ENCODE results near the gene AKNA. TPM values are rescaled to one million over a fixed set of nuclear protein-coding genes. Genes with fewer than 3 reads are reported as not detected.

The AKNA gene
- total RNA-seq, 2 experiments from 2014 or later, result 300 to 364 TPM

- H3K36me3 Mint-ChIP-seq (ENCODE audit: low read depth), result no peaks in the 10 kb centered on the region
- no peak for DNase-seq
- H3K4me1 Mint-ChIP-seq, result no peaks in the 10 kb centered on the region
- POLR2A ChIA-PET, result no interaction called here
- no peak overlapping the region for H3K27ac Mint-ChIP-seq
- H3K9me3 Mint-ChIP-seq, result no peaks in the 10 kb centered on the region
- CTCF ChIA-PET, result no interaction called here
- no peak overlapping the region for H3K4me3 Mint-ChIP-seq
- peaks cover 9% of the 10 kb centered on the region for H3K27me3 Mint-ChIP-seq
These were observed 38.5 kb upstream of the AKNA start for GRCh38 chr9:114426046-114426948.

GRCh38 chr9:114425126-114425525 lies 37.3 kb upstream of the AKNA start:
- Mint-ChIP-seq H3K36me3 (ENCODE audit: low read depth) (no peaks in the 10 kb centered on the region), H3K27ac (no peak overlapping the region), H3K4me3 (no peak overlapping the region), H3K27me3 (peaks cover 5% of the 10 kb centered on the region), H3K4me1 (no peaks in the 10 kb centered on the region), H3K9me3 (no peaks in the 10 kb centered on the region)
- CTCF ChIA-PET, result interaction anchor here (0.6 to 1.0 kb wide), 3 partner anchors 20 to 760 kb away, joined by 3 read pairs; no protein-coding TSS in a partner anchor
- POLR2A ChIA-PET, result no interaction called here
- no peak for DNase-seq

- DNase-seq, result no peak
- ChIA-PET POLR2A (no interaction called here), CTCF (interaction anchor here (1.0 kb wide), 1 partner anchor 19 kb away, joined by 3 read pairs; no protein-coding TSS in a partner anchor)
- Mint-ChIP-seq H3K36me3 (ENCODE audit: low read depth) (no peaks in the 10 kb centered on the region), H3K27ac (no peak overlapping the region), H3K27me3 (peaks cover 5% of the 10 kb centered on the region), H3K4me1 (no peaks in the 10 kb centered on the region), H3K9me3 (no peaks in the 10 kb centered on the region), H3K4me3 (no peak overlapping the region)
These were observed 36.3 kb upstream of the AKNA start for GRCh38 chr9:114424126-114424525.

- peaks cover 5% of the 10 kb centered on the region for H3K4me1 Mint-ChIP-seq
- no peaks in the 10 kb centered on the region for H3K36me3 Mint-ChIP-seq (ENCODE audit: low read depth)
- ChIA-PET POLR2A (interaction anchor here (0.6 kb wide), 1 partner anchor 56 kb away, joined by 3 read pairs; no protein-coding TSS in a partner anchor), CTCF (interaction anchor here (1.0 to 1.2 kb wide), 2 partner anchors 12 to 28 kb away, joined by 3 read pairs; no protein-coding TSS in a partner anchor)
- no peaks in the 10 kb centered on the region for H3K9me3 Mint-ChIP-seq
- DNase-seq, result no peak
- H3K4me3 Mint-ChIP-seq, result no peak overlapping the region
- peaks cover 5% of the 10 kb centered on the region for H3K27me3 Mint-ChIP-seq
- H3K27ac Mint-ChIP-seq, result no peak overlapping the region
These were observed 35.4 kb upstream of the AKNA start for GRCh38 chr9:114423181-114423580.

GRCh38 chr9:114421147-114421546 lies 33.4 kb upstream of the AKNA start:
- Mint-ChIP-seq H3K9me3 (no peaks in the 10 kb centered on the region), H3K4me3 (no peak overlapping the region), H3K27me3 (no peaks in the 10 kb centered on the region), H3K27ac (no peak overlapping the region), H3K36me3 (ENCODE audit: low read depth) (no peaks in the 10 kb centered on the region), H3K4me1 (peaks cover 14% of the 10 kb centered on the region)
- no peak for DNase-seq
- ChIA-PET POLR2A (no interaction called here), CTCF (no interaction called here)

GRCh38 chr9:114419796-114420195 lies 32.0 kb upstream of the AKNA start:
- ChIA-PET CTCF (interaction anchor here (1.1 to 1.7 kb wide), 5 partner anchors 11 to 234 kb away, joined by 3 to 7 read pairs (median 3); no protein-coding TSS in a partner anchor), POLR2A (no interaction called here)
- H3K27me3 Mint-ChIP-seq, result no peaks in the 10 kb centered on the region
- H3K27ac Mint-ChIP-seq, result no peak overlapping the region
- H3K9me3 Mint-ChIP-seq, result no peaks in the 10 kb centered on the region
- H3K4me3 Mint-ChIP-seq, result no peak overlapping the region
- DNase-seq, result no peak
- H3K36me3 Mint-ChIP-seq (ENCODE audit: low read depth), result no peaks in the 10 kb centered on the region
- peaks cover 14% of the 10 kb centered on the region for H3K4me1 Mint-ChIP-seq

- no peak for DNase-seq
These were observed 30.3 kb upstream of the AKNA start for GRCh38 chr9:114418053-114418452.

GRCh38 chr9:114417511-114417910 lies 29.7 kb upstream of the AKNA start:
- no peak overlapping the region for H3K4me3 Mint-ChIP-seq
- H3K27me3 Mint-ChIP-seq, result no peaks in the 10 kb centered on the region
- POLR2A ChIA-PET, result no interaction called here
- no peaks in the 10 kb centered on the region for H3K9me3 Mint-ChIP-seq
- CTCF ChIA-PET, result interaction anchor here (0.6 to 3.9 kb wide), 4 partner anchors 11 to 136 kb away, joined by 3 to 22 read pairs (median 3); no protein-coding TSS in a partner anchor
- no peak for DNase-seq
- H3K36me3 Mint-ChIP-seq (ENCODE audit: low read depth), result no peaks in the 10 kb centered on the region
- peaks cover 14% of the 10 kb centered on the region for H3K4me1 Mint-ChIP-seq
- peak overlapping the region; percentile 19 for H3K27ac Mint-ChIP-seq

More at GRCh38 chr9:114418053-114418452, 30.3 kb upstream of the AKNA start:
- CTCF ChIA-PET, result interaction anchor here (1.7 to 3.9 kb wide), 2 partner anchors 12 to 13 kb away, joined by 5 to 22 read pairs; no protein-coding TSS in a partner anchor
- H3K4me1 Mint-ChIP-seq, result peaks cover 14% of the 10 kb centered on the region
- no peaks in the 10 kb centered on the region for H3K36me3 Mint-ChIP-seq (ENCODE audit: low read depth)
- no peaks in the 10 kb centered on the region for H3K9me3 Mint-ChIP-seq
- H3K4me3 Mint-ChIP-seq, result no peak overlapping the region
- POLR2A ChIA-PET, result no interaction called here
- H3K27me3 Mint-ChIP-seq, result no peaks in the 10 kb centered on the region
- no peak overlapping the region for H3K27ac Mint-ChIP-seq

- POLR2A ChIA-PET, result interaction anchor here (0.6 kb wide), 1 partner anchor 12 kb away, joined by 3 read pairs; no protein-coding TSS in a partner anchor
- H3K36me3 Mint-ChIP-seq (ENCODE audit: low read depth), result no peaks in the 10 kb centered on the region
- H3K9me3 Mint-ChIP-seq, result no peaks in the 10 kb centered on the region
- no peak overlapping the region for H3K4me3 Mint-ChIP-seq
- no peak overlapping the region for H3K27ac Mint-ChIP-seq
- peaks cover 14% of the 10 kb centered on the region for H3K4me1 Mint-ChIP-seq
- CTCF ChIA-PET, result interaction anchor here (0.6 to 3.9 kb wide), 4 partner anchors 11 to 136 kb away, joined by 3 to 22 read pairs (median 3); no protein-coding TSS in a partner anchor
- H3K27me3 Mint-ChIP-seq, result no peaks in the 10 kb centered on the region
- no peak for DNase-seq
These were observed 29.1 kb upstream of the AKNA start for GRCh38 chr9:114416906-114417305.

- ChIA-PET POLR2A (interaction anchor here (0.6 kb wide), 1 partner anchor 11 kb away, joined by 3 read pairs; no protein-coding TSS in a partner anchor), CTCF (interaction anchor here (0.6 to 3.9 kb wide), 4 partner anchors 10 to 52 kb away, joined by 3 to 22 read pairs (median 3); no protein-coding TSS in a partner anchor)
- Mint-ChIP-seq H3K4me3 (no peak overlapping the region), H3K9me3 (no peaks in the 10 kb centered on the region), H3K36me3 (ENCODE audit: low read depth) (no peaks in the 10 kb centered on the region), H3K27me3 (no peaks in the 10 kb centered on the region), H3K27ac (no peak overlapping the region), H3K4me1 (peaks cover 14% of the 10 kb centered on the region)
- DNase-seq, result no peak
These were observed 28.5 kb upstream of the AKNA start for GRCh38 chr9:114416290-114416689.

GRCh38 chr9:114414346-114414745 lies 26.6 kb upstream of the AKNA start:
- Mint-ChIP-seq H3K27ac (no peak overlapping the region), H3K4me3 (no peak overlapping the region), H3K9me3 (no peaks in the 10 kb centered on the region), H3K4me1 (peaks cover 21% of the 10 kb centered on the region), H3K27me3 (no peaks in the 10 kb centered on the region), H3K36me3 (ENCODE audit: low read depth) (no peaks in the 10 kb centered on the region)
- DNase-seq, result no peak
- ChIA-PET POLR2A (no interaction called here), CTCF (interaction anchor here (1.3 to 3.9 kb wide), 4 partner anchors 8 to 238 kb away, joined by 3 to 22 read pairs (median 8); no protein-coding TSS in a partner anchor)

- Mint-ChIP-seq H3K9me3 (no peaks in the 10 kb centered on the region), H3K4me1 (peaks cover 23% of the 10 kb centered on the region), H3K4me3 (no peak overlapping the region), H3K27ac (no peak overlapping the region), H3K27me3 (no peaks in the 10 kb centered on the region), H3K36me3 (ENCODE audit: low read depth) (no peaks in the 10 kb centered on the region)
- CTCF ChIA-PET, result interaction anchor here (0.9 to 3.9 kb wide), 4 partner anchors 7 to 601 kb away, joined by 3 to 22 read pairs (median 8); no protein-coding TSS in a partner anchor
- no peak for DNase-seq
- POLR2A ChIA-PET, result no interaction called here
These were observed 26.1 kb upstream of the AKNA start for GRCh38 chr9:114413861-114414301.

Measured in activated CD4-positive, alpha-beta T cell treated with anti-CD3 and anti-CD28 coated beads, Interleukin-2, amount 10 ng/mL, durations not matched to agents 7 days and 5 days (primary cell).